ENCODE measurements around the gene GSC. TPM values are rescaled to one million over a fixed set of nuclear protein-coding genes. Genes with fewer than 3 reads are reported as not detected.
"Not testable (repeated sequence)": the region's sequence is repeated elsewhere in the genome, so short reads cannot be mapped to it uniquely, and the experiment has no call there.

The GSC gene
- total RNA-seq (ENCODE audit: unreplicated experiment): not detected
- long read RNA-seq: 0 reads

DNA sequence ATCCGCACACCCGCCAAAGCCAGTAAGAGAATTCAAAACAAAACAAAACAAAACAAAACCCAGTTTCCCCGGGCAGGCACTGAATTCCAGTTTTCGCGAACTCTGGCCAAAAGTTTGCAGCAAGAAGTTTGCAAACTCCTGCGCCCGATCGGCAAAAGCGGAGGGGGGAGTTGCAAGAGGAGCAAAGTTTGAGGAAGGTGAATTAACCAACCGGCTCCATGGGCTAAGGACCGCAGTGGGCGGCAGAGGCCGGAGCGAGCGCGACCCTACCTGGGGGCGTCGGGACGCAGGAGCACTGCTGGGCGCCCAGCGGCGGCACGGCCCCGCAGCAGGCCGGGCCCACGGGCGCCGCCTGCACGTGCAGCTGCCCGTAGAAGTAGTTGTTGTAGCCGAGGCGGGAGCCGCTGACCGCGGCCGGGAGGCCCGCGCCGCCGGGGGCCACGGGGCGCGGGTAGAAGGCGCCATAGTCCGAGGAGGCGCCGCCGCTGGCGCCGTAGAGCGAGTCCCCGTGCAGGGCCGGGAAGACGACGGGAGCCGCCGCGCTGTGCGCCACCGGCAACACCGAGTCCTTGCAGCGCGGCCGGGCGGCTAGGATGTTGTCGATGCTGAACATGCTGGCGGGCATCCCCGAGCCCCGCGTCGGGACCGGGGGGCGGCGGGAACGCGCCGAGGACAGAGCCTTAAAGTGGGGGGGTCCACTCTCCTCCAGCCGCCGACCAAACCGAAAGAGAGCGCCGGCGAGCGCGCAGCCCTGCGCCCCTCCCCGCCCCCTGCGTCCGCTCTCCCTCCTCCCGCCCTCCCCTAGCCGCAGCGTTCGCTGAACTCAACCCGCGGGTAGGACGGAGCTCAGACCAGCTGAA is at the start of gene GSC:
TSS of gene GSC (minus strand) at position 723 of the 860 bp plus-strand sequence. CDS start at position 625, 98 bp downstream.
- peaks cover 28% of the 10 kb centered on the region for H3K4me1 Mint-ChIP-seq (ENCODE audit: unreplicated experiment)
- H3K27me3 Mint-ChIP-seq (ENCODE audit: unreplicated experiment): peaks cover 36% of the 10 kb centered on the region
- TF ChIP-seq CTCF (IDR thresholded peaks at IDR 0.05; ENCODE audit: unreplicated experiment): no peak
- peak; percentile 40 for DNase-seq (ENCODE audit: low spot score)
- H3K36me3 Mint-ChIP-seq (ENCODE audit: low read depth, unreplicated experiment): no peaks in the 10 kb centered on the region
- H3K9me3 Mint-ChIP-seq (ENCODE audit: unreplicated experiment): no peaks in the 10 kb centered on the region
- H3K4me3 Mint-ChIP-seq (ENCODE audit: unreplicated experiment): peak within 1 kb of the TSS; percentile 71
- H3K27ac Mint-ChIP-seq (ENCODE audit: unreplicated experiment): no peak within 1 kb of the TSS

GRCh38 chr14:94819531-94819930 is 49.6 kb upstream of the GSC start:
- Mint-ChIP-seq H3K27me3 (ENCODE audit: unreplicated experiment) (peaks cover 2% of the 10 kb centered on the region), H3K36me3 (ENCODE audit: low read depth, unreplicated experiment) (peaks cover 5% of the 10 kb centered on the region), H3K4me1 (ENCODE audit: unreplicated experiment) (no peaks in the 10 kb centered on the region), H3K4me3 (ENCODE audit: unreplicated experiment) (no peak overlapping the region), H3K9me3 (ENCODE audit: unreplicated experiment) (no peaks in the 10 kb centered on the region), H3K27ac (ENCODE audit: unreplicated experiment) (no peak overlapping the region)
- no peak for DNase-seq (ENCODE audit: low spot score)
- TF ChIP-seq CTCF (IDR thresholded peaks at IDR 0.05; ENCODE audit: unreplicated experiment): no peak

DNA sequence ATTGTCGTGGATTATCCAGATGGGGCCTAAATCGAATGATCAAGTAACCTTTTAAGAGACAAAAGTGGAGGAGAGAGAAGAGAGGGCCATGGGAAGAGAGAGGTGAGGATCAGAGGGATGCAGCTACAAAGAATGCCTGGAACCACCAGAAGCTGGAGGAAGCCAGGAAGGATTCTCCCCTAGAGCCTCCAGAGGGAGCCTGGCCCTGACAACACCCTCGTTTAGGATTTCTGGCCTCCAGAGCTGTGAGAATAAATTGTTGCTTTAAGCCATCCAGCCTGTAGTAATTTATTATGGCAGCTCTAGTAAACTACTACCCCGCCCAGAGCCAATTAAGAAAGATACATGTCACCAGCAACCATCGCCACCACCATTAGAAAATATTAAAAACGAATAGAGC is 46.2 kb upstream of the GSC start:
- H3K4me3 Mint-ChIP-seq (ENCODE audit: unreplicated experiment): no peak overlapping the region
- no peak for DNase-seq (ENCODE audit: low spot score)
- no peaks in the 10 kb centered on the region for H3K27me3 Mint-ChIP-seq (ENCODE audit: unreplicated experiment)
- H3K9me3 Mint-ChIP-seq (ENCODE audit: unreplicated experiment): no peaks in the 10 kb centered on the region
- no peaks in the 10 kb centered on the region for H3K4me1 Mint-ChIP-seq (ENCODE audit: unreplicated experiment)
- TF ChIP-seq CTCF (IDR thresholded peaks at IDR 0.05; ENCODE audit: unreplicated experiment): no peak
- H3K36me3 Mint-ChIP-seq (ENCODE audit: low read depth, unreplicated experiment): no peaks in the 10 kb centered on the region
- H3K27ac Mint-ChIP-seq (ENCODE audit: unreplicated experiment): no peak overlapping the region

- Mint-ChIP-seq H3K9me3 (ENCODE audit: unreplicated experiment) (no peaks in the 10 kb centered on the region), H3K36me3 (ENCODE audit: low read depth, unreplicated experiment) (no peaks in the 10 kb centered on the region), H3K27ac (ENCODE audit: unreplicated experiment) (no peak overlapping the region), H3K4me3 (ENCODE audit: unreplicated experiment) (no peak overlapping the region), H3K27me3 (ENCODE audit: unreplicated experiment) (peaks cover 8% of the 10 kb centered on the region), H3K4me1 (ENCODE audit: unreplicated experiment) (no peaks in the 10 kb centered on the region)
- no peak for DNase-seq (ENCODE audit: low spot score)
- no peak for TF ChIP-seq CTCF (IDR thresholded peaks at IDR 0.05; ENCODE audit: unreplicated experiment)
These were observed 35.9 kb upstream of the GSC start for GRCh38 chr14:94805680-94806288.

DNA sequence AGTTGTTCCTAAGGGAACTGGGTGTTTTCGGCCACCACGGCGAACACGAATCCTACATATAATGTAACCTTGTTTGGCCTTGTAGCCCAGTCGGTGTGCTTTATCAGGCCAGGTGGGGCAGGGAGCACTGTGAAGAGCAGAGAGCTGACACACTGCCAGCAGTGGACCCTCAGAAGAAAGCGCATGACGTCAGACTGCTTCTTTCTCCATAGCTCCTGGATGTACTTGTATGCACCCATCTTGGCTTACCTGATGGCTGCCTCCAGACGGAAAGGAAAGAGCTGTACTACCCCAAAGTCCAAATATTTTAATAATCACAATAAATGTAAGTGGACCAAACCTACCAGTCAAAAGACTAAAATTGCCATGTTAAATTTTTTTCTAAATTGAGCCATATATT is 31.3 kb upstream of the GSC start:
- Mint-ChIP-seq H3K27ac (ENCODE audit: unreplicated experiment) (no peak overlapping the region), H3K4me3 (ENCODE audit: unreplicated experiment) (no peak overlapping the region), H3K27me3 (ENCODE audit: unreplicated experiment) (peaks cover 1% of the 10 kb centered on the region), H3K4me1 (ENCODE audit: unreplicated experiment) (no peaks in the 10 kb centered on the region), H3K9me3 (ENCODE audit: unreplicated experiment) (no peaks in the 10 kb centered on the region), H3K36me3 (ENCODE audit: low read depth, unreplicated experiment) (no peaks in the 10 kb centered on the region)
- no peak for DNase-seq (ENCODE audit: low spot score)
- no peak for TF ChIP-seq CTCF (IDR thresholded peaks at IDR 0.05; ENCODE audit: unreplicated experiment)

DNA sequence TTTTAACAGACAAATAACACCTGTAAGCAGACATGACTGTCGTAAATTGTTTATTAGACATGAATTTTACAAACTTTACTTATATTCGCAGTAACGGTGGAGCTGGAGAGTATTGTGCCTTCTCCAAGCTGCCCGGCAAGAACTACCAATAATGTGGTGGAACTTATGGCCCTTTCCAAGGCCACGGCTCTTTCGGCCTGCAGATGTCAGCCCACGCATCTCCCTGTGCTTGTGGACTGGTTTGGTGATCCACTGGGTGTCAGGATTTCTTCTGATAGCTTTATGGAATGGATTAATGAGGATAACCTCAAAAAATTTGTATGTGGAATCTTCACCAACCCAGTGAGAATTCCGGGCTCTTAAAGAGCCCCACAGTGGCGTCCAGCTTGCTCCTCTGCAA is 30.9 kb upstream of the GSC start:
- not testable (repeated sequence) for H3K27me3 Mint-ChIP-seq (ENCODE audit: unreplicated experiment); H3K9me3 Mint-ChIP-seq (ENCODE audit: unreplicated experiment); DNase-seq (ENCODE audit: low spot score); H3K4me3 Mint-ChIP-seq (ENCODE audit: unreplicated experiment); H3K27ac Mint-ChIP-seq (ENCODE audit: unreplicated experiment); H3K36me3 Mint-ChIP-seq (ENCODE audit: low read depth, unreplicated experiment); H3K4me1 Mint-ChIP-seq (ENCODE audit: unreplicated experiment)
